NCI-H526 (cell line): ENCODE measurements around the gene ZPR1.
"Not testable (repeated sequence)": the region's sequence is repeated elsewhere in the genome, so short reads cannot be mapped to it uniquely, and the experiment has no call there.

Source experiments
- DNase-seq, 2 experiments: peaks; one replicate each; lab custom pipeline; 2025; lab: John Stamatoyannopoulos, UW

The ZPR1 gene

GRCh38 chr11:116792144-116792868, 4.5 kb upstream of the ZPR1 start:
- DNase-seq: no peak

- no peak for DNase-seq
Measured at GRCh38 chr11:116791813-116792143, 4.0 kb upstream of the ZPR1 start, which contains the start of gene APOA5. Gene APOA5 (minus strand): TSS chr11:116791879. CDS start chr11:116791860, 19 bp downstream.

DNA sequence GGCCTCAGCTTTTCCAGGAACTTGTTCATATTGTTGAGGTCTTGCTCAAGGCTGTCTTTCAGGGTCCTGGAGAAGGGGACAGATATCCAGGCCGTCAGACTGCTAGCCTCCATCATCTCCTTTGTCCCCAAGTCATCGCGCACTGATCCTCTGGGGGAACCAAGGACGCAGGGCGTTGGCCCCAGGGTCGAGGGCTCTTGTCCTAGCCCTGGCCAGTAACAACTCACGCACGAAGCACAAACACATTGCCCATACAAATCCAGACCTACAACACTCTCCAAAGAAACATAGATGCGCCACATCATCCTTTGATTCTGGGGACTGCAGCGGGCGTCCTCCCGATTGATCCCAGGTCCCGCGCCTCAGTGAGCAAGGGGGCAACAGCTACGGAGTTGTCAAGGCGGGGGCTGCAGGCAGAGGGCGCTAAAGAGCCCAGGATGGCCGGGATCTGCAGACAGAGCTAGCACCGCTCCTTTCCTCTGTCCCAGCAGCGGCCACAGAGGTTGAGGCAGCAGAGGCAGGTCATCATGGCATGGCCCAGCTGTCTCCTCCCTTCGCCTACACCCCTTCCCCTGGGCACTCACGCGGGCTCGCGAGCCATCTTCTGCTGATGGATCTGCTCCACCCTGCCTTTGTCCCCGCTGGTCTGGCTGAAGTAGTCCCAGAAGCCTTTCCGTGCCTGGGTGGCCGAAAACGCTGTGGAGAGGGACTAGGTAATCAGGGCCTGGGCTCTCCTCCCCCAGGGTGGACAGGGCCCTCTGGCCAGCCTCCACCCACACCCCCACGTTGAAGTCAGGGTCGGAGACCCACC, 3.4 kb upstream of the ZPR1 start:
- DNase-seq: peak; percentile 49 to 95

- DNase-seq: no peak
Measured at GRCh38 chr11:116790167-116791001, 2.6 kb upstream of the ZPR1 start.

DNA sequence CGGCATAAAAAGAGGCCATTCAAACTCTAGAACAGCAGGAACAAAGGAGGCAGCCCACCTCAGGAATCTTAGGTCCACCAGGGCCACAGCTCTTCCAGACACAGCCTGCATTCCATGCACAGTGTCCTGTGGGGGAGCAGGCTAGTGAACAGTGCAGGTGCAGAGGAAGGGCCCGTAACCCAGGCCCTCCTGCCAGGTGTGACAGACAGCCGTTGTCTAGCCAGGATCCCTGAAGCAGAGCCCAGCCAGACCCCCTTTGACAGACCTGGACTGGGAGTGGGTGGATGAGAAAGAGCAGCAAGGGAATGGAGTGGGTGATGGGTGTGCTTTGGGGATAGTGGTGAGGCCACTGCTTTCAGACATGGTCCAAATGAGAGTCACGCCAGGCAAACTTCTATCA, 1.2 kb upstream of the ZPR1 start:
- DNase-seq: no peak

- no peak for DNase-seq
Measured at GRCh38 chr11:116788534-116788933, 711 bp upstream of the ZPR1 start.

DNA sequence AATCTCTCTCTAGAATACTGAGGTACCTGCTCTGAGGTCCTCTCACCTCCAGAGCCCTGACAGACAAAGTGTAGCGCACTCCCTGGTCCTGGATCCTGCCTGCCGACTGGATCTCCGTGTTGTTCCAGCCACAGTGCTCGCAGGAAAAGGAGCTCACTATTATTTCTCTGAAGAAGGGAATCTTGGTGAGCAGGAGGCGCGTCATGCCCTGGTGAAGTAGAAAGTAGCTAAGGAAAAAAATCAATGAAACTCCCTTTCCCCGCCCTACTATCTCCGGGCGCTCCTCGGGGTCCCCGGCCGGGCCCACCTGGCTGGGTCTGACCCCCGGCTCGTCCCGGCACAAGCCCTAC, 412 bp downstream of the ZPR1 start:
- DNase-seq: no peak

DNA sequence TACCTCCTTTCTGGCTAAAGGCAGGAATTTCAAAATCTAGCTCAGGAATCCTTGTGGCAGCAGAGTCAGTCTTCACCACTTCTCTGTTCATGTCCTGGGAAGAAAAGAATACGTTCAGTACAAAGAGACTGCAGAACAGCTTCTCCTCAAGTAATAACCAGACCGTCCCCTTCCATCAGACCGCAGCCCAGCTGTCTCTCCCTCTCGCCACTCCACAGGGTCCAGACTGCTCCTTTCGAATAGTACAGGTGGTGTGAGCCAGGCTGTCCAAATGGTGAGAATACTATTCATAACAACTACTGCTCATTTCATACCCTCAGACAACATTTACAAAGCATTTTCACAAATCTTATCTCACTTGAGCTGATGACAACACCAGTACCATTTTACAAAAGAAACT, 857 bp downstream of the ZPR1 start:
- no peak for DNase-seq

DNA sequence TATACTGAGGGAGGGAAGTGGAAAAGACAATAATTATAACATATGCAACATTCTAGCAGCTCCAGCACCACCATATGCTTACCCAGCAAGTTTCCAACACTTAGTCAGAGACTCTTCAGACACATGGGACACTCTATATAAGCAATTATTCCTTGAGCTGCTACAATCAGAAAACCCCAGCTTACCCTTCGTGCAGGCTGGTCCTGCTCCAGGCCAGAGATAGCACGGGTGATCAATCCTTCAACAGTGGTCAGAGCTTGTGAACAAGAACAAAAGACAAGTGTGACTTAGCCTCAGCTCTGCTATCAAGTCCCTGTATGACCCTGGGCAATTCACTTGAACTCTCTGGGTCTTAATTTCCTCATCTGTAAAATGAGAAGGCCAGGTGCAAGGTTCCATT, 1.5 kb downstream of the ZPR1 start:
- DNase-seq: no peak

DNA sequence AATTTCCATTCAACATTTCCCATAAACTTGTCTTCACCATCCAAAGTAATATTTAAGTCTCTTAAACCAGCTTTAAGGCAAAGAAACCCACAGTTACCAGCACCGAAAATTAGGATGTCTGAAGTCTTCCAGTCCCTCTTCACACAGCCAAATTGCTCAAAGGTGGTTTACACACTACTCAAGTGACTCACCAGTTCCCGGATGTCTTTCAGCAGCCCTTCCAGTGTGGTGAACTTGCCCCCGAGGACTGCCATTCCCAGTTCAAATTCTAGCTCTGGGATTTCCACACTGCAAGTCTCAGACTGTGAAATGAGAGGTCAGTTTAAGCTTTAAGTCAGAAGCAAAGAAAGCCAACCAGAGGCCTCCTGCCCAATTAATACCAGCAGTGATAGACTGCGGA, 5.1 kb downstream of the ZPR1 start:
- no peak for DNase-seq

DNA sequence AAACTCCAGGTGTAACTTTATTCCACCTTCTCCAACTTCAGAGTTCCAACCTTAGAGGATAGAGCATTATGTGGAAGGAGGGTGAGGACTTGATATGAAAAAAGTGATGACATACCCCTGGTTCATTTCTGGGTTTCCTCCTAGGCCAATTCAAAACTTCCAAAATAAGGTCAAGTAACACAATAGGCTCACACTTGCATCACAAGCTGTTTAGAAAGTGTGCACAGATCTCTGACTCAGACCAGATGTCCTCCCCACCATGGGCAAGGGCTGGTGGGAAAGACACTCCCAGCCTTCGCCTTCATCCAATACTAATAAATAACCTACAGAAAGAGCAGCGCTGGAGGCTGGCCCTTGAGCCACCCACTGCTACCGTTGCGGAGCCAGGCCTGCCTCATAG, 9.3 kb downstream of the ZPR1 start:
- no peak for DNase-seq

- DNase-seq: no peak
Measured at GRCh38 chr11:116777056-116777455, 10.8 kb downstream of the ZPR1 start.

DNA sequence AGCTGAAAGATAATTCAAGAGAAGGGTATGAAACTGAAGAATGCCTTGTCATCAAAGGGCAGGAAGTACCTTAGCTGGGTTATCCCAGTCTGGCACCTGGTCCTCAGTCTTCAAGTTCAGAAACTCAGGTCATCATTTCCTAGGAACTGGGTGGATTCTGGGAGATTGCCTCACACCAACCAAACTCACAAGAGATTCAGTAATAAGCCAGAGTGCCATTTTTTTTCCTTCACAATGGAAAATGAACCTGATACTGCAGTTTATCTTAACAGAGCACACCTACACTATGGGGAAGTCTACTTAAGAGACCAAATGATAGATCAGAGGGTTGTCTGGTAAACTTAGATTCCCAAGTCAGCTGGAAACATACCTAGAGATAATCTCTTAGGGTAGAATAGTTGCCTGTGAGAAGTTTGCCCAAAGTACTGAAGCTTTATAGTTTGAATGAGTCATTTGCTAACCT, 11.3 kb downstream of the ZPR1 start:
- DNase-seq: no peak

GRCh38 chr11:116775975-116776374, 11.8 kb downstream of the ZPR1 start:
- no peak for DNase-seq

- no peak for DNase-seq
Measured at GRCh38 chr11:116774661-116775060, 13.2 kb downstream of the ZPR1 start.

DNA sequence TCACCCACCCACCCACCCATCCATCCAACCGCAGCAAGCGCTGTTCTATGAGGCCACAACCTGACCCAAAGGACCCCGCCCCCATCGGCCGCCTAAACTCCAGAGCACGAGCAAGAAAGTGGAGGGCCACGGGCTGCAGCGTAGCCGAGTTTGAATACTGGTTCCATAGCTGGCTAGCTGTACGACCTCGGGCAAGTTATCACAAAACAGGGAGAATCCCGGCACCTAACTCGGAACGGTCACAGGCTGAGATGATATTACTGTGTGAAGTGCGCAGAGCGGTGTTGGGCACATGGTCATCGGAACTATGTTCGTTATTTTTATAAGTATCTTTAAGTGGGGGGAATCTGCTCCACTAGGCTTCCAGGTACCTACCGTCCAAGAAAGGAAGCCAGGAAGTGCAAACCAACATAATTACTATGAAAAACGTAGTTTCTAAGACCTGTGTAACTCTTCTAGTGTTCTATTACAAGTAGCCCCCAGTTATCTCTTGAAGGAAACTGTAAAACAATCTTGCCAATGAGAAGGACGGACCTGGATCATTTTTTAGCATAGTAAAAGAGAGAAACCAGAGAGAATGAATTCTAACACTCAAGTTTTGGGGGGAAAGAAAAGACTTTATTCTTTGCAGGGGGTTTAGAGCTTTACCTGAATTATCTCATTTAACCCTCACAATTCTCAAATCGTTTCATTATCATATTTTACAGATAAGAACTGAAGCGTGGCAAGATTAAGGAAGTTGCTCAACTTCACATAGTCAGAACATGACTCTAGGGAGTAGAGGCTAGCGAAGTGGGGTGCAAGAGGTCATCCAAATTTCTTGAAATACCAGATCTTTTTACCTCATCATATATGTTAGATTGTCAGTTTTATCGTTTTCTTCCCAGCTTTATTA, 14.4 kb downstream of the ZPR1 start:
- DNase-seq: peak in 1 of 2 experiments; percentile 86

- peak; percentile 88 to 99 for DNase-seq
Measured at GRCh38 chr11:116772443-116773202, 15.2 kb downstream of the ZPR1 start, which contains the start of gene BUD13. Gene BUD13 (minus strand): TSS chr11:116772987. CDS start chr11:116772964, 23 bp downstream.

GRCh38 chr11:116771935-116772334, 15.9 kb downstream of the ZPR1 start:
- no peak for DNase-seq

- no peak for DNase-seq
Measured at GRCh38 chr11:116762132-116762531, 25.7 kb downstream of the ZPR1 start.

DNA sequence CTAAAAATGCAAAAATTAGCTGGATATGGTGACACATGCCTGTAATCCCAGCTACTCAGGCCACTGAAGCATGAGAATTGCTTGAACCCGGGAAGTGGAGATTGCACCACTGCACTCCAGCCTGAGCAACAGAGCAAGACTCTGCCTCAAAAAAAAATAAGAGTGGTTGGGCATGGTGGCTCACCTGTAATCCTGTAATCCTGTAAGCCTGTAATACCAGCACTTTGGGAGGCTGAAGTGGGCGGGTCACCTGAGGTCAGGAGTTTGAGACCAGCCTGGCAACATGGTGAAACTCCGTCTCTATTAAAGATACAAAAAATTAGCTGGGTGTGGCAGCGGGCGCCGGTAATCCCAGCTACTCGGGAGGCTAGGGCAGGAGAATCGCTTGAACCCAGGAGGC, 31.8 kb downstream of the ZPR1 start:
- not testable (repeated sequence) for DNase-seq
